Karpas-422 (cell line): ENCODE data around the gene HMMR. TPM values are rescaled to one million over a fixed set of nuclear protein-coding genes. Genes with fewer than 3 reads are reported as not detected.
A peak's percentile ranks its signal among the peaks of the same experiment; 100 is the strongest.
"Not testable (repeated sequence)": the region's sequence is repeated elsewhere in the genome, so short reads cannot be mapped to it uniquely, and the experiment has no call there.

Source experiments
- DNase-seq: peaks from one replicate; pipeline ENCODE4 v3.0.0-alpha.2; 2015
- H2AFZ ChIP-seq: fragments of 200-600 bp; sonication (generic); 2 replicates; pipeline ENCODE4 v1.6.1; 2014; ENCODE audit warnings: antibody characterized with exemption, low read length, mixed read lengths
- H3K27ac ChIP-seq: fragments of 200-600 bp; sonication (generic); 2 replicates; pipeline ENCODE4 v1.5.1; 2014; ENCODE audit warnings: mild to moderate bottlenecking, low read length, moderate library complexity
- H3K27me3 ChIP-seq: fragments of 200-600 bp; sonication (generic); 2 replicates; pipeline ENCODE4 v1.6.1; 2014; ENCODE audit warnings: low read length, mixed read lengths
- H3K36me3 ChIP-seq: fragments of 200-600 bp; sonication (generic); 2 replicates; pipeline ENCODE4 v1.6.1; 2014; ENCODE audit warnings: low read length, mixed read lengths; ENCODE audit not compliant: insufficient read depth
- H3K4me1 ChIP-seq: fragments of 200-600 bp; sonication (generic); 2 replicates; pipeline ENCODE4 v1.6.1; 2014; ENCODE audit warnings: mild to moderate bottlenecking, low read length, mixed read lengths
- H3K4me2 ChIP-seq: fragments of 200-600 bp; sonication (generic); 2 replicates; pipeline ENCODE4 v1.6.1; 2014; ENCODE audit warnings: low read length, low read depth, mild to moderate bottlenecking; ENCODE audit not compliant: poor library complexity, severe bottlenecking
- H3K4me3 ChIP-seq: fragments of 200-600 bp; sonication (generic); 2 replicates; pipeline ENCODE4 v1.5.1; 2014; ENCODE audit warnings: mild to moderate bottlenecking, antibody characterized with exemption, low read length, mixed read lengths
- H3K79me2 ChIP-seq: fragments of 200-600 bp; sonication (generic); 2 replicates; pipeline ENCODE4 v1.6.1; 2014; ENCODE audit warnings: mild to moderate bottlenecking, low read length, mixed read lengths
- H3K9ac ChIP-seq: fragments of 200-600 bp; sonication (generic); 2 replicates; pipeline ENCODE4 v1.6.0; 2014; ENCODE audit warnings: low read length
- H3K9me2 ChIP-seq: fragments of 200-600 bp; sonication (generic), shearing (Covaris generic); replicated peaks from 2 replicates; pipeline ENCODE4 v1.6.0; 2014; ENCODE audit warnings: mild to moderate bottlenecking, low read length, moderate library complexity; ENCODE audit not compliant: insufficient read depth
- H3K9me3 ChIP-seq: fragments of 300-700, 200-600 bp; sonication (generic); 2 replicates; pipeline ENCODE4 v1.6.1; 2014; ENCODE audit warnings: low read length, mixed read lengths
- H4K20me1 ChIP-seq: fragments of 200-600 bp; sonication (generic); 2 replicates; pipeline ENCODE4 v1.6.1; 2014; ENCODE audit warnings: mild to moderate bottlenecking, antibody characterized with exemption, low read length, low read depth; ENCODE audit not compliant: insufficient read depth
- total RNA-seq: library from RNA; depleted of rRNA; stranded (reverse); fragments of >200 nt; shearing (Covaris generic); gene quantifications from 2 replicates; pipeline ENCODE4 v1.2.3, GENCODE V29; 2014; ENCODE audit warnings: low replicate concordance

The HMMR gene
- total RNA-seq, 1 experiment from 2014 or later = 80.5 TPM

DNA sequence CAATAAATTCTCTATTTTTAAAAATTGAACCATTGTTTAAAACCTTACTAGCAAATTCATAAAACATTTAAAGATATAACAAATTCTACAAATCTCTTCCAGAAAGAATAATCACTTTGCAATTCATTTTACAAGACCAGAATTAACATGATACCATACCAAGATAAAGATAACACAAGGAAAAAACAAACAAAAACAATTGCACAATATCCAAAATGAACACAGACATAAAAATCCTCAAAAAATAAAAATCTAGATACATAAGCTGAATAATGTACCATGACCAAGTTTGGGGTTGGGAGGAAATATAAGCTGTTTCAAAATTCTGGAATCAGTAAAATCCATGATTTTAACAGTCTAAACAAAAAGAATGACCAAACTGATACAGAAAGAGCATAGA is 11.9 kb upstream of the HMMR start:
- peaks cover 50% of the 10 kb centered on the region for H3K36me3 ChIP-seq
- H3K4me3 ChIP-seq = no peak overlapping the region
- H3K9me2 ChIP-seq = no peaks in the 10 kb centered on the region
- no peaks in the 10 kb centered on the region for H3K27me3 ChIP-seq
- no peaks in the 10 kb centered on the region for H4K20me1 ChIP-seq
- no peak for DNase-seq
- H3K4me2 ChIP-seq = no peak overlapping the region
- no peak overlapping the region for H3K27ac ChIP-seq
- H3K4me1 ChIP-seq = peaks cover 10% of the 10 kb centered on the region
- no peak overlapping the region for H3K9ac ChIP-seq
- H3K79me2 ChIP-seq = peaks cover 6% of the 10 kb centered on the region; the same call in 1 of the 2 replicates
- H2AFZ ChIP-seq = no peak overlapping the region
- H3K9me3 ChIP-seq = no peaks in the 10 kb centered on the region

GRCh38 chr5:163451489-163451888 is 8.9 kb upstream of the HMMR start:
- H3K27ac ChIP-seq = no peak overlapping the region
- no peaks in the 10 kb centered on the region for H3K9me3 ChIP-seq
- H3K27me3 ChIP-seq = no peaks in the 10 kb centered on the region
- no peaks in the 10 kb centered on the region for H4K20me1 ChIP-seq
- peaks cover 20% of the 10 kb centered on the region for H3K4me1 ChIP-seq
- no peak overlapping the region for H3K9ac ChIP-seq
- H3K36me3 ChIP-seq = peaks cover 54% of the 10 kb centered on the region
- no peak overlapping the region for H2AFZ ChIP-seq
- H3K4me2 ChIP-seq = no peak overlapping the region
- DNase-seq = no peak
- H3K9me2 ChIP-seq = no peaks in the 10 kb centered on the region
- peaks cover 24% of the 10 kb centered on the region for H3K79me2 ChIP-seq
- no peak overlapping the region for H3K4me3 ChIP-seq

DNA sequence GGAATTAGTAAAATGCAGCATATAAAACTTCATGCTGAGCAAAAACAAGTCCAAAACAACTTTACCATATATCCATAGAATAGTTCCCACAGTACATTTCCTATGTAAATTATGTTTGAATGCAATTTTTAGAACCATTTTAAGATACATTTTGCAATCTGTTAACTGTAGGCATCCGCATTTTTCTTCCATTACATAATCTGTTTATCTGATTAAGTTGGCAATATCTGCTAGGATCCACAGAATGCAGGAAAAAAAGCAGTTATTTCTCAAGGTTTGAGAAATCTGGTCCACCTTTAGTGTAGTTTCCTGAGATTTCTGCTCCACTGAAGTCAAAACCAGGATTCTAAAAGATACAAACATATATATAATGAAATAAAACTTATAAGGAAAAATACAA is 6.7 kb upstream of the HMMR start:
- Histone ChIP-seq H3K9me2 (no peaks in the 10 kb centered on the region), H3K4me1 (peaks cover 39% of the 10 kb centered on the region), H3K27me3 (no peaks in the 10 kb centered on the region), H3K79me2 (peaks cover 39% of the 10 kb centered on the region), H3K4me2 (peak overlapping the region; percentile 38), H3K36me3 (peaks cover 41% of the 10 kb centered on the region), H3K27ac (peak overlapping the region; percentile 64), H3K4me3 (no peak overlapping the region; the same call in 1 of the 2 replicates), H2AFZ (no peak overlapping the region), H3K9me3 (no peaks in the 10 kb centered on the region), H3K9ac (no peak overlapping the region), H4K20me1 (no peaks in the 10 kb centered on the region)
- DNase-seq = no peak

DNA sequence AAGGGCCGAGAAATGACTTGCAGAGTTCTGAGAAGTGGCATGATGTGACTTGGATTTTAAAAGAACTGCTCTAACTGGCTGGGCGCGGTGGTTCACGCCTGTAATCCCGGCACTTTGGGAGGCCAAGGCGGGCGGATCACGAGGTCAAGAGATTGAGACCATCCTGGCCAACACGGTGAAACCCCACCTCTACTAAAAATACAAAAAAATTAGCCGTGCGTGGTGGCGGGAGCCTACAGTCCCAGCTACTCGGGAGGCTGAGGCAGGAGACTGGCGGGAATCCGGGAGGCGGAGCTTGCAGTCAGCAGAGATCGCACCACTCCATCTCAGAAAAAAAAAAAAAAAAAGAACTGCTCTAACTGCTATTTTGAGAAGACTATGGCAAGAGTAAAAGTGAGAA is 5.0 kb upstream of the HMMR start:
- H3K9me3 ChIP-seq, H3K27ac ChIP-seq: not testable (repeated sequence)
- H3K79me2 ChIP-seq = peaks cover 51% of the 10 kb centered on the region

DNA sequence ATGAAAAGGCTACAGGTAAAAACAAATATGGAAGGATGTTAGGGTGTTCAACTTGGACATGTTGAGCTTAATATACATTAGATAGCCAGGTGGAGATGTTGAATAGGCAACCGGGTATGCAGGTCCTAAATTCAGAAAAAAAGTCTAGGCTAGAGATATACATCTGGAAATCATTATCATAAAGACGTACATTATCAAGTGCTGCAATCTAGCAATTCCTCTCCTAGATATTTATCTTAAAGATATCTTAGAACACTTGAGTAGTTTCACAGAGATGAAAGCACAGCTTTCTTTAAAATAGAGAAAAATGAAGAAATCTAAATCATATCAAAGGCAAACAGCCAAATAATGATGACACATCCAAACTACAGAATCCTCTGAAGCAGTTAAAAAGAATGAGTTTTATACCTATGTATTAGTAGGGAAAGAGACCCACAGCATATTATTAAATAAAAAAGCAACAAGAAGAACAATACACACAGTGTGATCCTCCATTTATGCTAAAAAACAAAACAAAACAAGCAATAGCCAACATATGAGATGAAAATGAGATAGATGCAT is 4.3 kb upstream of the HMMR start:
- peaks cover 57% of the 10 kb centered on the region for H3K79me2 ChIP-seq
- peaks cover 40% of the 10 kb centered on the region for H3K4me1 ChIP-seq
- H3K4me2 ChIP-seq = no peak overlapping the region
- H3K9me3 ChIP-seq = no peaks in the 10 kb centered on the region
- no peaks in the 10 kb centered on the region for H4K20me1 ChIP-seq
- no peak for DNase-seq
- H3K27me3 ChIP-seq = no peaks in the 10 kb centered on the region
- peaks cover 34% of the 10 kb centered on the region for H3K36me3 ChIP-seq
- H3K4me3 ChIP-seq = no peak overlapping the region
- no peak overlapping the region for H2AFZ ChIP-seq
- H3K27ac ChIP-seq = no peak overlapping the region
- H3K9ac ChIP-seq = no peak overlapping the region
- H3K9me2 ChIP-seq = no peaks in the 10 kb centered on the region

More for the DNA sequence above, 5.0 kb upstream of the HMMR start:
- H3K4me2 ChIP-seq, H2AFZ ChIP-seq, H3K4me3 ChIP-seq, H3K27me3 ChIP-seq, DNase-seq, H3K9me2 ChIP-seq, H3K9ac ChIP-seq, H4K20me1 ChIP-seq: not testable (repeated sequence)
- Histone ChIP-seq H3K36me3 (peaks cover 34% of the 10 kb centered on the region), H3K4me1 (peaks cover 40% of the 10 kb centered on the region)

GRCh38 chr5:163456840-163457239 is 3.6 kb upstream of the HMMR start:
- Histone ChIP-seq H3K4me3 (no peak overlapping the region), H3K27me3 (no peaks in the 10 kb centered on the region), H4K20me1 (no peaks in the 10 kb centered on the region), H3K4me1 (peaks cover 42% of the 10 kb centered on the region), H3K36me3 (peaks cover 33% of the 10 kb centered on the region), H3K79me2 (peaks cover 62% of the 10 kb centered on the region), H3K9me2 (no peaks in the 10 kb centered on the region), H3K4me2 (no peak overlapping the region), H3K9ac (no peak overlapping the region), H3K27ac (no peak overlapping the region), H3K9me3 (no peaks in the 10 kb centered on the region), H2AFZ (no peak overlapping the region)
- no peak for DNase-seq

- Histone ChIP-seq H3K4me3 (peak overlapping the region; percentile 89), H2AFZ (no peak overlapping the region), H3K4me2 (peak overlapping the region; percentile 96), H3K36me3 (peaks cover 34% of the 10 kb centered on the region), H3K9ac (peak overlapping the region; percentile 88), H3K4me1 (peaks cover 45% of the 10 kb centered on the region), H4K20me1 (no peaks in the 10 kb centered on the region), H3K27me3 (no peaks in the 10 kb centered on the region), H3K27ac (peak overlapping the region; percentile 91), H3K79me2 (peaks cover 82% of the 10 kb centered on the region), H3K9me2 (no peaks in the 10 kb centered on the region), H3K9me3 (no peaks in the 10 kb centered on the region)
- DNase-seq = peak; percentile 58
These were observed 1.6 kb upstream of the HMMR start for GRCh38 chr5:163458778-163459385.

DNA sequence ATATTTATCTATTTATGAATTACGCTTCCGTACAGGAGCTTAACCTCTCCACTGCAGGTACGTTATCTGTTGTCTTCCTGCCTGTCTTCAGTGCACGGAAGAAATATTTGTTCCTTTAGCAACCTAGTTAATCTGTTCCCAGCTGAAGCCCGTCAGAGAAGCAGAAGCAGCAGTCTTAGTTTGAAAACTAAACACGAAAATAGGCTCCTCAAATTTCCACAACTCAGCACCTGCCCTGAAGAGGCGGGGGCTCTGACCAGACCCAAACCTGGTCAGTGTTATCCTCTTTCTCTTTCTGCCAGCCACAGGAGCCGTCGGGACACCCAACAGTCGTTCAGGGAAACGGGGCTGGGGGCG is 992 bp upstream of the HMMR start:
- H3K4me1 ChIP-seq = peaks cover 42% of the 10 kb centered on the region
- no peaks in the 10 kb centered on the region for H3K27me3 ChIP-seq
- no peaks in the 10 kb centered on the region for H3K9me3 ChIP-seq
- peaks cover 37% of the 10 kb centered on the region for H3K36me3 ChIP-seq
- peak overlapping the region; percentile 89 for H3K4me3 ChIP-seq
- no peaks in the 10 kb centered on the region for H3K9me2 ChIP-seq
- no peaks in the 10 kb centered on the region for H4K20me1 ChIP-seq
- peaks cover 88% of the 10 kb centered on the region for H3K79me2 ChIP-seq
- H3K27ac ChIP-seq = peak overlapping the region; percentile 91
- H2AFZ ChIP-seq = peak overlapping the region; percentile 84; the same call in 1 of the 2 replicates
- no peak for DNase-seq
- peak overlapping the region; percentile 96 for H3K4me2 ChIP-seq
- H3K9ac ChIP-seq = peak overlapping the region; percentile 88
